HepG2 (cell line): Measurements from ENCODE around the gene NDUFAF5. TPM values are rescaled to one million over a fixed set of nuclear protein-coding genes. Genes with fewer than 3 reads are reported as not detected.

Experiments
- ARID5B ChIP-seq: IDR thresholded peaks from 2 replicates; pipeline ENCODE4 v1.4.0; 2020; ENCODE audit warnings: mild to moderate bottlenecking, missing genetic modification reagents
- ATF1 ChIP-seq: IDR thresholded peaks from 2 replicates; pipeline ENCODE4 v1.6.1; 2016; ENCODE audit warnings: mild to moderate bottlenecking, control low read depth
- CBFB ChIP-seq: sonication (generic); formaldehyde crosslinking; IDR thresholded peaks from 2 replicates; pipeline ENCODE4 v1.4.0; 2020; ENCODE audit warnings: missing genetic modification reagents
- DNMT1 ChIP-seq: sonication (generic); formaldehyde crosslinking; IDR thresholded peaks from 2 replicates; pipeline ENCODE4 v1.5.1; 2020; ENCODE audit warnings: mild to moderate bottlenecking, missing genetic modification reagents
- EP300 ChIP-seq, 3 experiments: sonication (generic) in 1 of 3; formaldehyde crosslinking in 1 of 3; IDR thresholded peaks; 2 replicates each; pipeline versions ENCODE4 v1.5.1 to v1.6.1; 2011 to 2020; ENCODE audit warnings: low read depth in 2 of 3, low read length in 2 of 3, borderline replicate concordance in 1 of 3, improper control_type of control experiment in 1 of 3, mild to moderate bottlenecking in 1 of 3, missing genetic modification reagents in 1 of 3, moderate library complexity in 1 of 3
- HDAC1 ChIP-seq: sonication (generic); formaldehyde crosslinking; IDR thresholded peaks from 2 replicates; pipeline ENCODE4 v1.5.1; 2020; ENCODE audit warnings: mild to moderate bottlenecking, missing genetic modification reagents
- HNF1B ChIP-seq: sonication (generic); formaldehyde crosslinking; IDR thresholded peaks from 2 replicates; pipeline ENCODE4 v1.5.1; 2020; ENCODE audit warnings: mild to moderate bottlenecking, moderate library complexity, missing genetic modification reagents
- MZF1 ChIP-seq: sonication (generic); formaldehyde crosslinking; IDR thresholded peaks from 2 replicates; pipeline ENCODE4 v1.8.1; 2023; ENCODE audit warnings: mild to moderate bottlenecking, missing genetic modification reagents, borderline replicate concordance
- SNRNP70 ChIP-seq: fragments of 200-400 bp; formaldehyde crosslinking; IDR thresholded peaks from 2 replicates; pipeline ENCODE4 v1.6.1; 2017; ENCODE audit warnings: mild to moderate bottlenecking, low read depth, low read length, moderate library complexity
- TEF ChIP-seq: sonication (generic); formaldehyde crosslinking; IDR thresholded peaks from 2 replicates; pipeline ENCODE4 v1.5.0; 2020; ENCODE audit warnings: missing genetic modification reagents
- XRCC5 ChIP-seq: fragments of 200-400 bp; formaldehyde crosslinking; optimal IDR thresholded peaks from 2 replicates; pipeline ENCODE3; 2017; ENCODE audit warnings: mild to moderate bottlenecking, low read length
- ZBTB21 ChIP-seq: sonication (generic); formaldehyde crosslinking; IDR thresholded peaks from 2 replicates; pipeline ENCODE4 v1.4.0; 2020; ENCODE audit warnings: missing genetic modification reagents
- ZFAT ChIP-seq: sonication (generic); formaldehyde crosslinking; conservative IDR thresholded peaks from 2 replicates; pipeline ENCODE4 v1.8.1; 2023; ENCODE audit warnings: missing genetic modification reagents, inconsistent platforms
- ZFP41 ChIP-seq: sonication (generic); formaldehyde crosslinking; IDR thresholded peaks from 2 replicates; pipeline ENCODE4 v1.4.0; 2020; ENCODE audit warnings: mild to moderate bottlenecking, missing genetic modification reagents, borderline replicate concordance
- ZNF12 ChIP-seq: sonication (generic); formaldehyde crosslinking; IDR thresholded peaks from 2 replicates; pipeline ENCODE4 v1.5.0; 2020; ENCODE audit warnings: missing genetic modification reagents
- ZNF597 ChIP-seq: sonication (generic); formaldehyde crosslinking; IDR thresholded peaks from 2 replicates; pipeline ENCODE4 v1.5.0; 2020; ENCODE audit warnings: missing genetic modification reagents
- ZNF703 ChIP-seq: sonication (generic); formaldehyde crosslinking; IDR thresholded peaks from 2 replicates; pipeline ENCODE4 v1.5.1; 2020; ENCODE audit warnings: missing genetic modification reagents, mild to moderate bottlenecking, moderate library complexity, borderline replicate concordance
- polyA plus RNA-seq, 8 experiments: library from polyadenylated mRNA; depleted of rRNA in 3 of 8; stranded (reverse) in 7 of 8; unstranded in 1 of 8; fragments of >200 nt; fragmentation: Illumina TruSeq in 4 of 8; extraction: Trizol in 4 of 8; gene quantifications; 2 replicates each; pipeline versions ENCODE4 v1.2.1 to v1.2.3, GENCODE V29; 2011 to 2016; ENCODE audit warnings: low read depth in 4 of 8, missing spikeins in 1 of 8, mixed read lengths in 1 of 8; ENCODE audit not compliant: insufficient read depth in 1 of 8
- total RNA-seq, 5 experiments: library from RNA; depleted of rRNA; stranded (reverse); fragments of >200 nt; fragmentation: Illumina TruSeq; extraction: Trizol; gene quantifications; 2 replicates each; pipeline ENCODE4 v1.2.3, GENCODE V29; 2016; ENCODE audit warnings: low read depth in 1 of 5
- TF ChIP-seq, protein P1 (sequence below): sonication (generic); formaldehyde crosslinking; IDR thresholded peaks from 2 replicates; pipeline ENCODE4 v1.4.0; 2020; ENCODE audit warnings: missing genetic modification reagents, borderline replicate concordance

Gene NDUFAF5
- total and polyA plus RNA-seq, 2 of the 13 experiments (the other 11 are each of a cell fraction or from before 2014, with no cell fraction given): 23.1 to 66.7 TPM

DNA sequence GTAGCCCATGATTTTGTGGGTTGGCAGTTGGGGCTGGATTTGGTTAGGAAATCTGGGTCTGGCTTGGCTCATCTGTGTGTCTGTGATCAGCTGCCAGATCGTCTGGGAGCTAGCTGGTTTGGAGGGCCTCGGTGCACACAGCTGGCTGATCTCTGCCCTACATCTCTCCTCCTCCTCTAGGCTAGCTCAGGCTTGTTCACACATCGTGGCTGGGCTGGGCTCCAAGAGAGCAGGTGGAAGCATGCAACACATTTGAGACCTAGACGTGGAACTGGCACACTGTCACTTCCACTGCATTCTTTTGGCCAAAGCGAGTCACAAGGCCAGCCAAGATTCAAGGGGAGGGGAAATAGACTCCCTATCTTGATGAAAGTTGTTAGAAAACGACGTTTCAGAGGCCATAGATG lies 15.9 kb downstream of the NDUFAF5 start (continued):
- no peak for TF ChIP-seq ZNF597 (CRISPR knock-in tag)
- no peak for TF ChIP-seq CBFB (CRISPR knock-in tag)
- no peak for TF ChIP-seq ZFAT (CRISPR knock-in tag)
- TF ChIP-seq ATF1 (CRISPR knock-in tag): no peak
- TF ChIP-seq DNMT1: peak; percentile 65; the same call in 1 of the 2 replicates
- TF ChIP-seq ZFP41: no peak
- no peak for TF ChIP-seq TEF (CRISPR knock-in tag)
- TF ChIP-seq HDAC1 (CRISPR knock-in tag): peak; percentile 61; the same call in 1 of the 2 replicates
- TF ChIP-seq XRCC5: peak; percentile 93
- peak; percentile 74 for TF ChIP-seq ARID5B (CRISPR knock-in tag)
- TF ChIP-seq, protein P1, sequence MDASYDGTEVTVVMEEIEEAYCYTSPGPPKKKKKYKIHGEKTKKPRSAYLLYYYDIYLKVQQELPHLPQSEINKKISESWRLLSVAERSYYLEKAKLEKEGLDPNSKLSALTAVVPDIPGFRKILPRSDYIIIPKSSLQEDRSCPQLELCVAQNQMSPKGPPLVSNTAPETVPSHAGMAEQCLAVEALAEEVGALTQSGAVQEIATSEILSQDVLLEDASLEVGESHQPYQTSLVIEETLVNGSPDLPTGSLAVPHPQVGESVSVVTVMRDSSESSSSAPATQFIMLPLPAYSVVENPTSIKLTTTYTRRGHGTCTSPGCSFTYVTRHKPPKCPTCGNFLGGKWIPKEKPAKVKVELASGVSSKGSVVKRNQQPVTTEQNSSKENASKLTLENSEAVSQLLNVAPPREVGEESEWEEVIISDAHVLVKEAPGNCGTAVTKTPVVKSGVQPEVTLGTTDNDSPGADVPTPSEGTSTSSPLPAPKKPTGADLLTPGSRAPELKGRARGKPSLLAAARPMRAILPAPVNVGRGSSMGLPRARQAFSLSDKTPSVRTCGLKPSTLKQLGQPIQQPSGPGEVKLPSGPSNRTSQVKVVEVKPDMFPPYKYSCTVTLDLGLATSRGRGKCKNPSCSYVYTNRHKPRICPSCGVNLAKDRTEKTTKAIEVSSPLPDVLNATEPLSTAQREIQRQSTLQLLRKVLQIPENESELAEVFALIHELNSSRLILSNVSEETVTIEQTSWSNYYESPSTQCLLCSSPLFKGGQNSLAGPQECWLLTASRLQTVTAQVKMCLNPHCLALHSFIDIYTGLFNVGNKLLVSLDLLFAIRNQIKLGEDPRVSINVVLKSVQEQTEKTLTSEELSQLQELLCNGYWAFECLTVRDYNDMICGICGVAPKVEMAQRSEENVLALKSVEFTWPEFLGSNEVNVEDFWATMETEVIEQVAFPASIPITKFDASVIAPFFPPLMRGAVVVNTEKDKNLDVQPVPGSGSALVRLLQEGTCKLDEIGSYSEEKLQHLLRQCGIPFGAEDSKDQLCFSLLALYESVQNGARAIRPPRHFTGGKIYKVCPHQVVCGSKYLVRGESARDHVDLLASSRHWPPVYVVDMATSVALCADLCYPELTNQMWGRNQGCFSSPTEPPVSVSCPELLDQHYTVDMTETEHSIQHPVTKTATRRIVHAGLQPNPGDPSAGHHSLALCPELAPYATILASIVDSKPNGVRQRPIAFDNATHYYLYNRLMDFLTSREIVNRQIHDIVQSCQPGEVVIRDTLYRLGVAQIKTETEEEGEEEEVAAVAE (CRISPR knock-in tag): no peak
- peak; percentile 59; the same call in 1 of the 2 replicates for TF ChIP-seq HNF1B (CRISPR knock-in tag)
- TF ChIP-seq ZNF12 (CRISPR knock-in tag): no peak
- TF ChIP-seq EP300 (IDR thresholded peaks at IDR 0.05; ENCODE audit: low read depth in 2 of 2, low read length in 2 of 2): peak in 1 of 2 experiments; percentile 18; a peak in 1 of 4 replicates
- peak; percentile 45; the same call in 1 of the 2 replicates for TF ChIP-seq EP300 (CRISPR knock-in tag; IDR thresholded peaks at IDR 0.05; ENCODE audit: borderline replicate concordance)
- TF ChIP-seq ZNF703 (CRISPR knock-in tag): no peak
- no peak for TF ChIP-seq ZBTB21 (CRISPR knock-in tag)
- no peak for TF ChIP-seq MZF1 (CRISPR knock-in tag)
- no peak for TF ChIP-seq SNRNP70
